ENCODE results near the gene ERBIN. TPM values are rescaled to one million over a fixed set of nuclear protein-coding genes. Genes with fewer than 3 reads are reported as not detected.

The ERBIN gene
- polyA plus RNA-seq, 1 donor from 2014 or later = 28.4 TPM

GRCh38 chr5:65999061-65999723 is 72.8 kb downstream of the ERBIN start:
- H3K9me3 ChIP-seq (ENCODE audit: low read length) = no peaks in the 10 kb centered on the region
- no peak overlapping the region for H2AFZ ChIP-seq (ENCODE audit: low read depth, low read length)
- H3K27ac ChIP-seq (ENCODE audit: low read length) = no peak overlapping the region
- H3K4me2 ChIP-seq (ENCODE audit: low read length) = no peak overlapping the region
- peaks cover 11% of the 10 kb centered on the region for H3K79me2 ChIP-seq (replicated peaks; ENCODE audit: insufficient read depth, low read length)
- H3K9me2 ChIP-seq (ENCODE audit: insufficient read depth, low read length) = no peaks in the 10 kb centered on the region
- no peaks in the 10 kb centered on the region for H3K36me3 ChIP-seq (ENCODE audit: insufficient read depth, low read length)
- H3K4me3 ChIP-seq (ENCODE audit: low read length) = no peak overlapping the region
- no peak overlapping the region for H3K9ac ChIP-seq (ENCODE audit: low read length)
- no peaks in the 10 kb centered on the region for H3F3A ChIP-seq (ENCODE audit: insufficient read depth, low read length, poor library complexity, severe bottlenecking)
- no peaks in the 10 kb centered on the region for H3K27me3 ChIP-seq (ENCODE audit: insufficient read depth, low read depth, low read length)
- TF ChIP-seq MXI1 (conservative IDR thresholded peaks at IDR 0.05; ENCODE audit: poor library complexity, severe bottlenecking) = no peak
- TF ChIP-seq EP300 (conservative IDR thresholded peaks at IDR 0.05; ENCODE audit: poor library complexity, severe bottlenecking) = no peak
- no peak for TF ChIP-seq REST (IDR thresholded peaks at IDR 0.05; ENCODE audit: borderline replicate concordance)
- no peaks in the 10 kb centered on the region for H4K20me1 ChIP-seq (ENCODE audit: insufficient read depth)

GRCh38 chr5:66001952-66002351 is 75.6 kb downstream of the ERBIN start:
- H3K9me3 ChIP-seq (ENCODE audit: low read length) = no peaks in the 10 kb centered on the region
- H3K36me3 ChIP-seq (ENCODE audit: insufficient read depth, low read length) = no peaks in the 10 kb centered on the region
- no peaks in the 10 kb centered on the region for H3K27me3 ChIP-seq (ENCODE audit: insufficient read depth, low read depth, low read length)
- no peak overlapping the region for H3K4me3 ChIP-seq (ENCODE audit: low read length)
- no peak overlapping the region for H2AFZ ChIP-seq (ENCODE audit: low read depth, low read length)
- TF ChIP-seq EZH2 (IDR thresholded peaks at IDR 0.05; ENCODE audit: borderline replicate concordance, insufficient read depth, low read length, poor library complexity, severe bottlenecking) = no peak
- no peak for TF ChIP-seq TAF1 (IDR thresholded peaks at IDR 0.05; ENCODE audit: low read depth)
- no peak for TF ChIP-seq EP300 (conservative IDR thresholded peaks at IDR 0.05; ENCODE audit: poor library complexity, severe bottlenecking)
- no peak for TF ChIP-seq POLR2AphosphoS5 (IDR thresholded peaks at IDR 0.05)
- no peak for TF ChIP-seq REST (IDR thresholded peaks at IDR 0.05; ENCODE audit: borderline replicate concordance)
- TF ChIP-seq MXI1 (conservative IDR thresholded peaks at IDR 0.05; ENCODE audit: poor library complexity, severe bottlenecking) = no peak
- no peak for TF ChIP-seq CTCF (IDR thresholded peaks at IDR 0.05; ENCODE audit: poor library complexity, severe bottlenecking)
- TF ChIP-seq RAD21 (conservative IDR thresholded peaks at IDR 0.05) = no peak
- no peak for TF ChIP-seq SMC3 (conservative IDR thresholded peaks at IDR 0.05; ENCODE audit: poor library complexity)
- H3F3A ChIP-seq (ENCODE audit: insufficient read depth, low read length, poor library complexity, severe bottlenecking) = no peaks in the 10 kb centered on the region
- no peak overlapping the region for H3K27ac ChIP-seq (ENCODE audit: low read length)
- peaks cover 11% of the 10 kb centered on the region for H3K79me2 ChIP-seq (replicated peaks; ENCODE audit: insufficient read depth, low read length)
- H4K20me1 ChIP-seq (ENCODE audit: insufficient read depth) = no peaks in the 10 kb centered on the region
- no peak overlapping the region for H3K4me2 ChIP-seq (ENCODE audit: low read length)
- H3K9ac ChIP-seq (ENCODE audit: low read length) = no peak overlapping the region
- H3K9me2 ChIP-seq (ENCODE audit: insufficient read depth, low read length) = no peaks in the 10 kb centered on the region
